H1 (cell line): Measurements from ENCODE around the gene KCNK7. TPM values are rescaled to one million over a fixed set of nuclear protein-coding genes. Genes with fewer than 3 reads are reported as not detected.

Experiments
- CHD7 ChIP-seq: fragments of 300-600 bp; sonication (generic); IDR thresholded peaks from 2 replicates; pipeline ENCODE4 v1.7.1; 2012; ENCODE audit warnings: low read length, moderate library complexity, mild to moderate bottlenecking, inconsistent platforms; ENCODE audit not compliant: insufficient replicate concordance
- polyA plus RNA-seq, 7 experiments: library from polyadenylated mRNA; depleted of rRNA in 3 of 7; stranded (reverse) in 5 of 7; unstranded in 2 of 7; fragments of >200 nt in 5 of 7; fragments of 200-250 nt in 2 of 7; gene quantifications; 1 replicate in 5 of 7; 2 replicates in 1 of 7; 4 replicates in 1 of 7; pipeline versions ENCODE4 v1.2.1 to v1.2.3, GENCODE V29; 2011 to 2013; ENCODE audit warnings: missing spikeins in 2 of 7, mixed read lengths in 2 of 7
- total RNA-seq: library from RNA; stranded (reverse); fragmentation: NEBNext Ultra II Directional; extraction: Animal tissue kit (Norgen Biotek cat#: 25700); gene quantifications from 2 replicates; pipeline ENCODE4 v1.2.1, GENCODE V29; 2021

Gene KCNK7
- total and polyA plus RNA-seq, 2 of the 8 experiments (the other 6 are each of a cell fraction or from before 2014, with no cell fraction given): 0.74 to 1.0 TPM

GRCh38 chr11:65612691-65613090, 17.1 kb upstream of the KCNK7 start (continued):
- no peak for TF ChIP-seq CHD7
